Ascending aorta (tissue), 2 donors: ENCODE measurements around the gene DCUN1D3. TPM values are rescaled to one million over a fixed set of nuclear protein-coding genes. Genes with fewer than 3 reads are reported as not detected.

Experiments
- DNase-seq, 2 donors: peaks; one replicate each; pipeline ENCODE4 v3.0.0-alpha.2; 2019; ENCODE audit warnings: low spot score in 2 of 2
- H3K27ac ChIP-seq, 2 donors: fragments of 200-600 bp; sonication (generic); one replicate each; pipeline ENCODE4 v1.5.1; 2016 to 2017; ENCODE audit warnings: mild to moderate bottlenecking in 1 of 2
- H3K27me3 ChIP-seq: fragments of 200-600 bp; sonication (generic); one replicate; pipeline ENCODE4 v1.5.1; 2017
- H3K36me3 ChIP-seq, 2 donors: fragments of 200-600 bp; sonication (generic); one replicate each; pipeline ENCODE4 v1.5.1; 2016
- H3K4me1 ChIP-seq, 2 donors: fragments of 200-600 bp; sonication (generic); one replicate each; pipeline ENCODE4 v1.5.1; 2016 to 2017; ENCODE audit warnings: mild to moderate bottlenecking in 1 of 2
- H3K4me3 ChIP-seq, 2 donors: fragments of 200-600 bp; sonication (generic); one replicate each; pipeline ENCODE4 v1.5.1; 2016 to 2017; ENCODE audit warnings: mild to moderate bottlenecking in 1 of 2
- H3K9me3 ChIP-seq, 2 donors: fragments of 200-600 bp; sonication (generic); one replicate each; pipeline ENCODE4 v1.5.1; 2016
- CTCF ChIP-seq, 3 experiments: fragments of 200-600 bp in 2 of 3; fragments of 450-650 bp in 1 of 3; sonication (generic) in 2 of 3; IDR thresholded peaks; one replicate each; pipeline ENCODE4 v1.5.1; 2016 to 2019; ENCODE audit warnings: antibody characterized with exemption in 3 of 3, mild to moderate bottlenecking in 1 of 3, moderate library complexity in 1 of 3
- intact Hi-C: fragments of 100-400 bp; cut with DNase I; formaldehyde crosslinking; loops from one replicate; pipeline ENCODE4 v1.15.1; 2023
- total RNA-seq: library from RNA; depleted of rRNA; stranded (reverse); fragments of >200 nt; gene quantifications from one replicate; pipeline ENCODE4 v1.1.0, GENCODE V29; 2016

DCUN1D3 gene
- total RNA-seq, 1 donor from 2014 or later, result 9.8 TPM

GRCh38 chr16:20918486-20919239, 18.5 kb upstream of the DCUN1D3 start:
- peak overlapping the region; percentile 0 to 20 for H3K27ac ChIP-seq

GRCh38 chr16:20916942-20917341, 16.8 kb upstream of the DCUN1D3 start:
- TF ChIP-seq CTCF (IDR thresholded peaks at IDR 0.05), result no peak
- no peak overlapping the region for H3K27ac ChIP-seq
- intact Hi-C loops, result no loop called here
- H3K36me3 ChIP-seq, result peaks cover 3 to 10% of the 10 kb centered on the region in 2 donors
- peaks cover 9 to 18% of the 10 kb centered on the region in 2 donors for H3K4me1 ChIP-seq
- H3K4me3 ChIP-seq, result no peak overlapping the region
- no peak for DNase-seq
- H3K9me3 ChIP-seq, result no peaks in the 10 kb centered on the region
- H3K27me3 ChIP-seq, result no peaks in the 10 kb centered on the region

More at GRCh38 chr16:20918486-20919239, 18.5 kb upstream of the DCUN1D3 start:
- H3K4me1 ChIP-seq, result peaks cover 3 to 5% of the 10 kb centered on the region in 2 donors
- no peaks in the 10 kb centered on the region for H3K27me3 ChIP-seq
- no peaks in the 10 kb centered on the region for H3K9me3 ChIP-seq
- no peak overlapping the region for H3K4me3 ChIP-seq
- intact Hi-C loops, result no loop called here
- DNase-seq, result peak in 1 of 2 donors; percentile 72
- peaks cover 3 to 12% of the 10 kb centered on the region in 2 donors for H3K36me3 ChIP-seq
- TF ChIP-seq CTCF (IDR thresholded peaks at IDR 0.05), result no peak

- H3K9me3 ChIP-seq, result no peaks in the 10 kb centered on the region
- H3K36me3 ChIP-seq, result peaks cover 3% of the 10 kb centered on the region in 2 donors
- no peak overlapping the region for H3K4me3 ChIP-seq
- H3K27me3 ChIP-seq, result no peaks in the 10 kb centered on the region
- no peak overlapping the region for H3K27ac ChIP-seq
- peaks cover 16 to 25% of the 10 kb centered on the region in 2 donors for H3K4me1 ChIP-seq
- no peak for DNase-seq
- TF ChIP-seq CTCF (IDR thresholded peaks at IDR 0.05), result no peak
- intact Hi-C loops, result no loop called here
Measured at GRCh38 chr16:20916289-20916688, 16.1 kb upstream of the DCUN1D3 start.

GRCh38 chr16:20911361-20911760, 11.2 kb upstream of the DCUN1D3 start:
- TF ChIP-seq CTCF (IDR thresholded peaks at IDR 0.05), result no peak
- Histone ChIP-seq H3K27me3 (no peaks in the 10 kb centered on the region), H3K9me3 (no peaks in the 10 kb centered on the region), H3K4me1 (peaks cover 22 to 65% of the 10 kb centered on the region in 2 donors), H3K36me3 (no peaks in the 10 kb centered on the region), H3K4me3 (no peak overlapping the region), H3K27ac (peak overlapping the region; percentile 96 to 100)
- DNase-seq, result no peak
- intact Hi-C loops, result no loop called here

- intact Hi-C loops, result no loop called here
- no peak for DNase-seq
- Histone ChIP-seq H3K27ac (peak overlapping the region; percentile 96 to 100), H3K9me3 (no peaks in the 10 kb centered on the region), H3K4me3 (no peak overlapping the region), H3K36me3 (no peaks in the 10 kb centered on the region), H3K4me1 (peaks cover 26 to 68% of the 10 kb centered on the region in 2 donors), H3K27me3 (no peaks in the 10 kb centered on the region)
- TF ChIP-seq CTCF (IDR thresholded peaks at IDR 0.05), result no peak
Measured at GRCh38 chr16:20910781-20911321, 10.7 kb upstream of the DCUN1D3 start.
